NCI-H82 (cell line): Measurements from ENCODE around the gene CUX1.

ENCODE experiments used
- DNase-seq: peaks from one replicate; lab custom pipeline; 2025; lab: John Stamatoyannopoulos, UW

Gene CUX1

DNA sequence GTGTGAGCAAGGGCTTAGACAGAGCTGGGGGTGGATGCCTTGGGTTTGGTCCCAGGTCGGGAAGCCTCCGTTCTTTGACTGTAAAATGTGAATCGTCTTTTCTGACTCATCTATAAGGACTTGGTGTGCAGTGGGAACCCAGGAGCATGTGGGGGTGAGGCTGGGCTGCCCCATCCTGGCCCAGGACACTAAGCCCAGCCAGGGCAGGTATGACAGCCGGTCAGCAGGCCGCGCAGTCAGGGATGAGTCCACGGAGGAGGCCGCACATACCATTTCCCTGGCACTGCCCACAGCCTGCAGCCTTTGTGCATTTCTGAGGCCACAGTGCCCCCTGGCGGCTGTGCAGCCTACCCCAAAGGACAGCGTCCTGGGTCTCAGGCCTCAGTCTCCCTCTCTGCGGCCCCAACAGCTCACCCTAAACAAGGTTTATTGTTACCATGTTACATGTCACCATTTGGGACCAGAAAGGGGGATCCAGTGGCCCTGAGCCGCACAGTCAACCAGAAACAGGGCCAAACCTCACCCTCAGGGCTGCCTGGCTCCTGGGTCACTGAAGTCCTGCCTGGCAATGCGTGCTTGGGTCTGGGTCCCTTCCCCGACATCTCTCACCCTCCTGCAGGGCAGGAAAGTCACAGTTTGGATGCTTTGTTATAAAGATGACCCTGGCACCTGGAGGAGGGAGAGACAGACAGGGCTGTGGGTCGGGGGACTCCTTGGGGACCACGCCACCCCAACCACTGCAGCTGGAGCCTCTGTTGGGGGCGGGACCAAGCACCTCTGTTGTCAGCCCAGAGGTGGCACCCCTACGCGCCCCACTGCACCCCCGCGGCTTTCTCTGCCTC is 454.9 kb downstream of the CUX1 start:
- peak; percentile 77 for DNase-seq

DNA sequence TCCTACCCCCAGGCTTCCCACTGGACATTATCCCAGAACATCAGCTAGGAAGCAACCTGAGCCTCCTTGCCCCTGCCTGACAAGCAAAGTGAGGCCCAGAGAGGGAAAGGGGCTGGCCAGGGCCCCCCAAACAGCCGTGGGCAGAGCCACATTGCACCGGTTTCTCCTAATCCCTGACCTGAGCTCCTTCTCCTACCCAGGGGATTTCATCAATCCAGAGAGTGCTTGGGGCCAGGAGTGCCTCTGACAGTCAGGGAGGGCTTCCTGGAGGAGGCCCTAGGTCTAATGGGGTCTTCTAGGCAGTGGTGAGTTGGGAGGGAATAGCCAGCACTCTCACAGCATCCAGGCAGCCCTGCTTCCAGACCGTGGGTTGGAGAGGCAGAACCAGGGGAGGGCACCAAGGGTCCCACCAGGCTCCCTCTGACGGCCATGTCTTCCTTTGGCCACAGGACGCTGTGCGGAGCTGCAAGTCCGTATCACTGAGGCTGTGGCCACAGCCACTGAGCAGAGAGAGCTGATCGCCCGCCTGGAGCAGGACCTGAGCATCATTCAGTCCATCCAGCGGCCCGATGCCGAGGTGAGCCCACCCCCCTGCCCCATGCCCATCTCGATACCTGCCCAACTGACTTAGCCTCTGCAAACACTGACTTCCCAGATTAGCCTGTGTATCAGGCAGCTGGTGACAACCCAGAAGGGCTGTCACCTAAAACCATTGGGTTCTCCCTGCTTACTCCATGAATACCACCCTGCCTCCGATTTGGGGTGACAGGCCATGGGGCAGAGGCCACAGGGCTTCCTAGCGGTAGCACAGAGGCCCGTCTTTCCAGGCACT is 455.7 kb downstream of the CUX1 start:
- no peak for DNase-seq

DNA sequence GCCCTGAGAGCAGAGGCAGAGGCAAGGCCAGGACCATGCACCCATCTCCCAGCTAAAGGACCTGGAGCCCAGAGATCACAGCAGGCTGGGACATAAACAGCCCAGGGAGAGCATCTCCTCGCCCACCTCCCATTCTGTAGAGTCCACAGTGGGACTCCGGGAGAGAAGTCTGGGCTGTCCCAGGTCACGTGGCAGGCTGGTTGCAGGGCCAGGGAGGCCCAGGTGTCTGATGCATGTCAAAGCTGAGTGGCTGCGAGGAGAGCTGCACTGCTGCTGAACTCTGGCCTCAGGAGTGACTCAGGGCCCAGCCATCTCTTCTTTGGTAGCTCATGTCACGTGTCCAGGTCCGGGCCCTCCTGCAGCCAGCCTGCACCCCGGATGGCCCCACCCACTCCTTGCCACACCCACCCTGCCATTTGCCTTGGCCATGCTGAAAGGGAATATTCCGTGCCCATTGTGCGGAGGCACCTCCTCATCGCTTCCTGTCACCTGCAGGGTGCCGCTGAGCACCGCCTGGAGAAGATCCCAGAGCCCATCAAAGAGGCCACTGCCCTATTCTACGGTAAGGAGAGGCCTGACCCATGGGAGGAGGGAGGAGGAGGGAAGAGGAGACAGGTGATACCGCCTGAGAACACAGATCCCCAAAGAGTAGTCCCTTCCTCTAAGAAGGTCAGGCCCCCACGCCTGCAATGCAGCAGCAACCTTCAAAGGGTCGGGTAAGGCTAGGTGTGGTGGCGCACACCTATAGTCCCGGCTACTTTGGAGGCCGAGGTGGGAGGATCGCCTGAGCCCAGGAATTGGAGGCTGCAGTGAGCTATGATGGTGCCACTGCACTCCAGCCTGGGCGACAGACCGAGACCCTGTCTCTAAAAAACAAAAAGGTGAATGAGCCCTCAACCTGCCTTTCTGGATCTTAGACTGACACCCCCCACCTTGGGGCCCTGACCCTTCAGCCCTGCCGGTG is 456.6 kb downstream of the CUX1 start:
- no peak for DNase-seq

DNA sequence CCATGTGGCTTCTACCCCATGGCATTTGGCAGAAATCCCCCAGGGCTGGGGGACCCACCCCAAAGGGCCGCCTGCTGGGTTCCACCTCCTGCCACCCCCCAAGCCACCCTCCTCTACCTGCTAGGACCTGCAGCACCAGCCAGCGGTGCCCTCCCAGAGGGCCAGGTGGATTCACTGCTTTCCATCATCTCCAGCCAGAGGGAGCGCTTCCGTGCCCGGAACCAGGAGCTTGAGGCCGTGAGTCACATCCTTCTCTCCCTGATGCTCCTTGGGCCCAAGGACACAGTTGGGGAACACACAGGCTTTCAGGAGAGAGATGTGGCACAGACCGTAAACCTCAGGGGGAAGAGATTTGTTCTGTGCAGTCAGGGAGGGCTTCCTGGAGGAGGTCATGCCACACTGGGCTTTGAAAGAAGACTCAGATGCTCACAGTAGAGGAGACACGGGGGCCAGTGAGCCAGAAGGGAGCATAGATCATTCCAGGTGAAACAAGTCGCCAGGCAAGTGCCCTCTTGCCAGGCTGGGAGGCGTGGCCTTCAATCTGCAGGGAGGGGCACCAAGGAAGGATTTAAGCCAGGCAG is 457.8 kb downstream of the CUX1 start:
- DNase-seq, result no peak

DNA sequence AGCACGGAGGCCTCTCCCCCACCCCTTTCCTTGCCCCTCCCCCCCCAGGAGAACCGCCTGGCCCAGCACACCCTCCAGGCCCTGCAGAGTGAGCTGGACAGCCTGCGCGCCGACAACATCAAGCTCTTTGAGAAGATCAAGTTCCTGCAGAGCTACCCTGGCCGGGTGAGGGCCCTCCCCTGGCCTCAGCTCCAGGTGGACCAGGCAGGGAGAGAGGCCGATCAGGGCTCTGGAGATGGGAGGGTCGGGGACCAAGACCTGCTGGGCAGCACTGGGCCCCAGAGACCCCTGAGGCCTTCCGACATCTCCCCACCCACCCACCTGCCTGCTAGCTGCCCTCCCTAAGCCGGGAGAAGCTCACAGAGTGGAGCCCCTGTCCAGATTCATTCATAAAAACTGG is 460.5 kb downstream of the CUX1 start:
- no peak for DNase-seq

DNA sequence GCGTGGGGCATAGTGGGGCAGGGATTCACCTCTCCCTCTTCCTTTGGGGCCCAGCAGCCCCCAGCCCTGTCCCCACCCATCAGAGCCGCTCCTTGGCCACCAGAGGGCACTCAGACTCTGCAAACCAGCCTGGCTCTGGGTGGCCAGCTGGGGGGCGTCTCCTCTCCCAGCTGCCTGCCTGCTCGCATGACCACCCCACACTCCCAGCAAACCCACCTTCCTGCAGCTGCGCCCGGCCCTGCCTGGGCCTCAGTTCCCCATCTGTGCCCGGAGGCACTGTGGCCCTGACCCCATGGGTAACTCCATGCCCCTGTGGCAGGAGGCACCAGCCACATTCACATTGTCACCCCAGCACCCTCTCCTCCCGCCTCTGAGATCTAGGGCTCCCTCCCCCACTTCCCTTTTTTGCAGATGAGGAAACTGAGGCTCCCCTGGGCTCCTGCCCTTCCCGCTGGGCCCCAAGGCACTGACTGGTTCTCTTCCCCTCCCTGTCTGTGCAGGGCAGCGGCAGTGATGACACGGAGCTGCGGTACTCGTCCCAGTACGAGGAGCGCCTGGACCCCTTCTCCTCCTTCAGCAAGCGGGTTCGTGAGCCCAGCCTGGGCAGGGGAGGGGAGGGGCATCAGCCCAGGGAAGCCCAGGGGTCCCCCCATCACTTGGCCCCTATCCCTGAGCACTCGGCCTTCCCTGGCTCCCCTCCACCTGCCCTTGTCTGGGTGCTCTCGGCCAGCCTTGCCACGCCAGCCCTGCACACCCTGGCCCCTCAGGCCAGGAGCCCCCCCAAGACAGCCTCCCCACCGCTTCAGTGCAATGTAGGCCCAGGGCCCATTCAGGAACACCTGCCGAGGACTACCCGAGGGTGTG is 462.3 kb downstream of the CUX1 start:
- DNase-seq, result peak; percentile 91

DNA sequence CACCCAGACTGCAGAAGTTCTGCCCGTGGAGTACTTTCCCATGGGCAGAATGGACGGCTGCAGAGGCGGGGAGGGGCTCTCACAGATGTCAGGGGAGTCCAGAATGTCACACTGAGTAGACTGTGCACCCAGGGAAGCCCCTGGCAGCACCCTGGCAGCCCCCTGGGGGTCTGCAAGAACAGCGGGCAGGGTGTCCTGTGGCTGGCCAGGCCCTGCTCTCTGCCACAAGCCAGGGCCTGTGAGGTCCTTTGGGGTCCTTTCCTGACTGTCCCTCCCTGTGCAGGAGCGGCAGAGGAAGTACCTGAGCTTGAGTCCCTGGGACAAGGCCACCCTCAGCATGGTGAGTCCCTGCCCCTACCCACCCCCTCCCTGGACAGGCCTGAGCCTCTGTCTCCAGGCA is 463.1 kb downstream of the CUX1 start:
- DNase-seq, result no peak

DNA sequence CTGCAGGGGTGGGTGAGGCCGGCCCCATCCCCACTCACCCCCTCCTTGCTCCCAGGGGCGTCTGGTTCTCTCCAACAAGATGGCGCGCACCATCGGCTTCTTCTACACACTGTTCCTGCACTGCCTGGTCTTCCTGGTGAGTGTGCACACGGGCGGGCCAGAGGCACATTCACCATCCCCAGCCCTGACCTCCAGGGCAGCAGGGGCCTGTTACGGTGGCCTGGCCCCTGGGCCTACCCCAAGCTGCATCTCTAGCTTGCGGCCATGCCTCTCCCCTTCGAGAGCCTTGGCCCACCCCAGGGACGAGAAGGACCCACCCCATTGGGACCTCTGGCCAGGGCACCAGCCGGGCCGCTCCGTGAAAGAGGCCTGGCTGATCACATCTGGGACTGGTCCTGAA is 464.4 kb downstream of the CUX1 start:
- DNase-seq, result no peak

DNA sequence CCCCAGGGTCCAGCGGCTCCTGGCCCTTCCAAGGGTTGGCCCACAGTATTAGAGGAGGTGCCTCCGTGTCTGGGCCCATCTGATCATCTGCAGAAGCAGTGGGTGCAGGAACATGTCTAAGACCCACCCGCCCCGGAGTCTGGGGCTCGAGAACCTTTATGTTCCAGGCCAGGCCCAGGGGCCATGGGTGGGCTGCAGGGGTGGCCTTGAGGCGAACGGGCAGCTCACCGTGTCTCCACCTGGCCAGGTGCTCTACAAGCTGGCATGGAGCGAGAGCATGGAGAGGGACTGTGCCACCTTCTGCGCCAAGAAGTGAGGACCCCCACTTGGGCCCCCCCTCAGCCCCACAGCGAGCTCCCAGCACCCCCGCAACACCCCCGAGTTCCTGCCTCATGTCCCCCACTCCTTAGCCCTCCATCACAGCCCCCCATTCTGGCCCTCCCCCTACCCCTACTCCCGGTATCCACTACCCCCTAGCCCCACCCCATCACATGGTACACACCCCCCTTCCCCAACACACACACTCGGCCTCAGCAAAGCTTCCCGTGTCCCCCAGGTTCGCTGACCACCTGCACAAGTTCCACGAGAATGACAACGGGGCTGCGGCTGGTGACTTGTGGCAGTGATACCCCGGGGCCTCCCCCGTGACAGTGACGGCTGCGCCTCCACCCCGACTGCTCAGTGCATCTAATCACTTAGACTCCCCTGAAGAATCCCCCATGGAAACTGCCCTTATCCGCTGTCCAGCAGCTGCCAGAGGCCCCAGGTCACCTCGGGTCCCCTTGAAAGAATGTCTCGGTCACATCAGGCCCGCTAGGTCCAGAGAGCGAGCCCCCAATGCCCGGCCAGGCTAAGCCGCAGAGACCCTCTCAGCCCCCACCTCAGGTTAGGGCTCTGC is 465.3 kb downstream of the CUX1 start:
- DNase-seq, result no peak

DNA sequence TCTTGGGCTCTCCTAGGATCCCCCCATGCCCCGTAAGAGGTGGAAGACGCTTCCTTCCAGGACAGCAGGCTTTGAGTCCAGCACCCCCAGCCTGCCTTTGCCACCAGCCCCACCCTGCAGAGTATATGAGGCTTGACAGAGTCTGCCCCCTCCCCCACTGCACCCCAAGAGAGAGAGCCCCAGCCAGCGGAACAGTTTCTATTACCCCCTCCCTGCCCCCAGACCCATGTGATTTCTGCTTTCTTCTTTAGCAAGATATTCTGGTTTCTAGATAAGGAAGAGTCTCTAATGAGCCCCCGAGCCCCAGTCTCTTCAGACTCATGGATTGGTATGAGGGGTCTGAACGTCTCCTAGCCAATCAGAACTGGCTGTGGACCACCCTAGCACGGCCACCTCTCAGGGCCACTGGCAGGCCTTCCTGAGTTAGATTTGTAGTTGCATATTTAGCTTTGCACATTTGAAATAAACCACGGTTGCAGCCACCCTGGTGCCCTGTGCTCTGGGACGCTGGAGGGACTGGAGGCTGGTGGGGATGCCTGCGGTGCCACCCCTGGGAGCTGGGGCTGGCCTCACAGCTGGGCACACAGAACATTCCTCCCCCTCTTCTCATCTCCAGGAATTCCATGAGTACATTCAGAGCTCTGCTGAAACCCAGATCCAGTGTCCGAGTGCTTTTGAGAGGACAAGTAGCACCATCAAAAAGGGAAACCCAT is 466.2 kb downstream of the CUX1 start:
- no peak for DNase-seq

DNA sequence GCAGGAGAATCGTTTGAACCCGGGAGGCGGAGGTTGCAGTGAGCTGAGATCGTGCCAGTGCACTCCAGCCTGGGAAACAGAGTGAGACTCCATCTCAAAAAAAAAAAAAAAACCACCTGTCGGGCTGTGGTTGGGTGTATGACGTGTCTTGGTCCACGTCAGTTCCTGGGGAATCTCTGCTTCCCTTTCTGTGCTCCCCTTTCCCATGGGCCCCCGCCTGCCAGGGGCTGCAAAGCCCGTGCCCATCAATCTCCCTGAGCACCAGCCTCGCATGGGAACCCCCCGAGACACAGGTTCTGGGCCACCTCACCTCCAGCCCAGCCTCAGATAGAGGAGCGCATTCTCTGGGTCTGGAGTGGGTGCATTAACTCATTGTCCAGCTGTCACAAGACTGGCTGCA is 467.0 kb downstream of the CUX1 start:
- no peak for DNase-seq

DNA sequence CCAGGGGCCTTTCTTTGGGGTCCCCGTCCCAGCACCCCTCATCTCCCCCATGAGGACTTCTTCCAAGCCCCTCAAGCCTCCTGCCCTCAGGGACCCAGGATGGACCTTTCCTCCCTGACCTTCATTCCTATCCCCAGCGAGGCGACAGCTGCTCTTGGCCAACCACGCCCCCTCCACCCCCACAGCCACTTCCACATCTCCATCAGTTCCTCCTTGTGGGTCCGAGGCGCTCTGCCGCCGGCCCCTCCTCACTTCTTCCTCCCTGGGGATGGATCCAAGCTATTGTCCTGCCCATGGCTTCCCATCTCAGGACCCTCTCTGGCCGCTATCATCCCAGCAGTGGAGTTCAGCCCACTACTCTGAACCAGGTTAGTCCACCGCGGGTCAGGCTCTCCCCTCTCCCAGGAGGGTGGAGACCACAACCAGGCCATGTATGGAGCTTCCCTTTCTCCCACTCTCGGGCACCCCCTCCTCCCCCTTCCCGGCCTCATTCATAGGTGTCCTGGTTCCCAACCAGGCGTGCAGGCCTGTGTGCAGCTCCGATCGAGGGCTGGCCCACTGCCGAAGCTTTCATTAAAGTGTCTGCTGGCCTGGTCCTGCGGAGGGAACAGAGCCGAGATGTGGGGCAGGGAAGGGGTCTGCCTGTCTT is 467.6 kb downstream of the CUX1 start:
- DNase-seq, result peak; percentile 63

DNA sequence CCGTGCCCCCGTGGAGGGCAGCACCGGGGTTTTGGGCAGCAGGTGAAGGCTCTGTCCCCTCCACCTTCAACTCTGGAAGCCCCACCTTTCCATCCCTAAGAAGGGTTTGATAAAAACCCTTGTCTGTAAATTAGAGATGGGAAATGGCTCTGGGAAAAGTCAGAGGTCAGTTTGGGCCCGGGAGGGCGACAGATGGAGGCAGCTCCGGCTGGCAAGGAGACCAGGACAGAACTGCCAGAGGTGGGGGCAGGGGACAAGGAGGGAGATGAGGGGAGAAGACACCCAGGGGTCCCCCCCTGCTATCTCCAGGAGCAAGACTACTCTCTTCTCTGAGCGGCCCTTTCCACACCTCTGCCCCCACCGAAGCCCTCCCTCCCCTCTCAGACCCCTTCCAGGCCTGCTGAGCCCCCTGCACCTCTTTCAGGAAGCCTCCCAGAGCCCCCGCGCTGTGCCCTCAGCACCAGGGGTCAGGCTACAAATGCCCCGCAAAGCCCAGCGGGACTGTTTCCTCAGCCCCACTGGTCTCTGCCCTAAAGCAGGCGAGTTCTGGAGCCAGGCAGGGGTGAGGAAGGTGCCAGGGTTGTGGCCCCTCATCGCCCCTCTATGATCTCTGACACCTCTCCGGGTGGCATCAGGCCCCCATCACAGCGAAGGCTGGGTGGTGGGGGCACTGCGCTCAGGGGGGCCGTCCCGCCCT is 468.3 kb downstream of the CUX1 start:
- DNase-seq, result no peak

DNA sequence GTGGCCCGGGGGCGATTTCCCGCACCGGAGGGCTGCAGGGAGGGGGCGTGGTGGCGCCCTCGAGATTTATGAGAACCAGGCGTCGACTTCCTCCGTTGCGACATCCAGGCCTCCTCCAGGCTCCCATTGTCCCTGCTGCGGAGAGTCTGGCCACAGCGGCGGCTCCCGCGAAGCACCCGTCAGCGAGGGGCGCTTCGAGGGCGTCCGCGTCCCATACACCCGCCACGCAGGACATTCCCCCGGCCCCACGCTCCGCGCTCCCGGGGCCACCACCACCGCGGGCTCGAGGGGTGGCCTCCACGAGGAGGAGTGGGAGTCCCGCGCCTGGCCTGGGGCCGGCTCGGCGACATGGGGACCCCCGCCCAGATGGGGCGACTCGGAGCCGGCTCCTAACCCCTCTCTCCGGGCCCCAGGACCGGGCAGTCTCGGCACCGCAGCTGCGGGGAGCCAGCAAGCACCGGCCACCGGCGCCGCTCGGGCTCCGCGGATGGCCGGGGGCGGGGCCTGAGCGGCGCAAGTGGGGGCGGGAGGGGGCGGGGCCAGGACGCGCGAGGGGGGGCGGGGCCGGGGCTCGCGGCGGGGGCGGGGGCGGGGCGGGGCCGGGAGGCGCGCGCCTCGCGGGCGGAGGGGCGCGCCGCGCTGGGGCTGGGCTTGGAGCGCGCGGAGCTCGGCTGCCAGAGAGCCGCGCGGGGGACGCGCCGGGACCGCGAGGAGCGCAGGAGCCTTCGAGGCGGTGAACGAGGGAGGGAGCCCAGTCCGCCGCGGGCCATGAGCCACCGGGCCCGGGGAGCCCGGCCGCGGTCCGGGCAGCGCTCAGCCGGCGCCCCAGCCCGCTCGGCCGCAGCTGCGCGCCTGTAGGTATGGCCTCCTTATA is 469.0 kb downstream of the CUX1 start, which contains the start of gene SH2B2:
SH2B2 (plus strand) TSS at position 632 of the 874 bp plus-strand sequence. CDS start 13,683 bp downstream, outside the sequence.
- DNase-seq, result peak; percentile 75

DNA sequence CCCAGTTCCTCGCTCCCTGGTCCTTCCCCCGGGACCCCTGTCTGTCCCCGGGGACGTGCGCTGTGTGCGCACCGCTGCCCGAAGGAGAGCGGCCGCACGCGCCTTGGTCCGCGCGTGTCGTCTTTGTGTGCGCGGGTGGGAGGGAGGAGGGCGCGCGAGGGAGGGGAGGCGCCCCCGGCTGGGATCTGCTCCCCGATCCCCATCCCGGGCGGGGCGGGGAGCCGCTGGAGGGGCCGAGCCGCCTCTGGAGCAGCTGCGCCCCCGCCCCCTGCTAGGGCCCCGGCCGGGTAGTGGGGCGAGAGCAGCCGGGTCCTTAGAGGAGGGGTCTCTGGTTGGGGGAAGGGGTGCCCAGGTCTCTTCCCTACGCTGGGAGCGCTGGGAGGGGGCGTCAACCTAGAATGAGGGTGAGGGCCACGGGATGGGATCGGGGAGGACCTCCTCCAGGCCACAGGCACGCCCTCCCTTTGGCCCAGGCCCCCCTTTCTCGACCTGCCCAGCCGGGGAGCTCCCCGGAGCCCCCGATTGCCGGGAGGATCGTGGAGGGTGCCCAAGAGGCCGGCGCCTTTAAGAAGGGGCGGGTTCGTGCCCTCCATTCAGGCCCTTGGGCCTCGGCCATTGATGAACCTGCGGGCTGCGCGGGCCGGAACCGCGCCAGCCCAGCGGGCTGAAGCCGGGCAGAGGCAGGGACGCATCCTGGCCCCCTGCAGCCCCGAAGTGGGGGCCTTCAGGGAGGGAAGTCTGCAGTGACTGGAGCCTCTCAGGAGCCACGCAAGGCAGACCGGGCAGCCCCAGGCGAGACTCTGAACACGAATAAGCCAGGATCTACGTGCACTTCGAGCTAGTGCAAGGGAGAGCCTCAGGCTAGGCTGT is 469.9 kb downstream of the CUX1 start:
- DNase-seq, result peak; percentile 70

DNA sequence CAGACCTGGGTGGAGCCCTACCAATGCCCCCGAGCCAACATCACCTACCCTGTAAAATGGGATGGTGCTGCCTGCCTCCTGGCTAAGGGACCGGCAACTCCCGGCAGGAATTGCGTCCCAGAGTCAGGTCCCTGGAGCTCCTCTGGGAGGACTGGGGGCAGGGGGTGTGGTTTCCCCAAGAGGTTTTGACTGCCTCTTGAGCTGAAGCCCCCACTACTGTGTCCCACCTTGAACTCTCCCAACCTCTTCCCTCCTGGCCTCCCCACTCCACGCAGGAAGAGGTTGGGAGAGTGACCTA is 470.5 kb downstream of the CUX1 start:
- no peak for DNase-seq
